Astrocyte of the cerebellum (primary cell): ENCODE measurements around the gene CDKAL1.
A peak's percentile ranks its signal among the peaks of the same experiment; 100 is the strongest.

Source experiments
- DNase-seq: peaks from one replicate; pipeline ENCODE4 v3.0.0-alpha.2; 2011; ENCODE audit warnings: low read depth
- H3K4me3 ChIP-seq: 2 replicates; pipeline ENCODE4 v1.5.1; 2011; ENCODE audit warnings: mild to moderate bottlenecking, low read depth, low read length, moderate library complexity
- in situ Hi-C: cut with HindIII; loops from 2 replicates; pipeline ENCODE4 v1.10.0; 2017; ENCODE audit warnings: low sequenced_read_pairs
- TF ChIP-seq, protein P1 (sequence below): IDR thresholded peaks from 2 replicates; pipeline ENCODE4 v1.5.1; 2012; ENCODE audit warnings: low read length, low read depth, moderate library complexity, mild to moderate bottlenecking; ENCODE audit errors: missing control alignments

Gene CDKAL1

DNA sequence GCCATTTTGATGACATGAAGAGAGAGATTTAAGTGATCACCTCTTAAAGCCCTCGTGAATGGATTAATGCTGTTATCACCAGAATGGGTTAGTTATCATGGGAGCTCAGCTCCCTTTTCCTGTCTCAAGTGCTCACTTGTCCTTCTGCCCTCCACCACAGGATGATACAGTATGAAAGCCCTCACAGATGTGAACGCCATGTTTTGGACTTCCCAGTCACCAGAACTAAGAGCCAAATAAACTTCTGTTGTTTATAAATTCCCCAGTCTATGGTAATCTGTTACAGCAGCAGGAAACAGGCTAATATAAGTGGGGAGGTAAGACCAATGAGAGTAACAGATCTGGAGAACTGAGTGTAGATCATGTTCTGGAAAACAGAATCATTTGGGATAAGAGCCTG, 493.2 kb downstream of the CDKAL1 start:
- no peak overlapping the region for H3K4me3 ChIP-seq
- in situ Hi-C loops: no loop called here
- TF ChIP-seq, protein P1, sequence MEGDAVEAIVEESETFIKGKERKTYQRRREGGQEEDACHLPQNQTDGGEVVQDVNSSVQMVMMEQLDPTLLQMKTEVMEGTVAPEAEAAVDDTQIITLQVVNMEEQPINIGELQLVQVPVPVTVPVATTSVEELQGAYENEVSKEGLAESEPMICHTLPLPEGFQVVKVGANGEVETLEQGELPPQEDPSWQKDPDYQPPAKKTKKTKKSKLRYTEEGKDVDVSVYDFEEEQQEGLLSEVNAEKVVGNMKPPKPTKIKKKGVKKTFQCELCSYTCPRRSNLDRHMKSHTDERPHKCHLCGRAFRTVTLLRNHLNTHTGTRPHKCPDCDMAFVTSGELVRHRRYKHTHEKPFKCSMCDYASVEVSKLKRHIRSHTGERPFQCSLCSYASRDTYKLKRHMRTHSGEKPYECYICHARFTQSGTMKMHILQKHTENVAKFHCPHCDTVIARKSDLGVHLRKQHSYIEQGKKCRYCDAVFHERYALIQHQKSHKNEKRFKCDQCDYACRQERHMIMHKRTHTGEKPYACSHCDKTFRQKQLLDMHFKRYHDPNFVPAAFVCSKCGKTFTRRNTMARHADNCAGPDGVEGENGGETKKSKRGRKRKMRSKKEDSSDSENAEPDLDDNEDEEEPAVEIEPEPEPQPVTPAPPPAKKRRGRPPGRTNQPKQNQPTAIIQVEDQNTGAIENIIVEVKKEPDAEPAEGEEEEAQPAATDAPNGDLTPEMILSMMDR: no peak
- DNase-seq: no peak

DNA sequence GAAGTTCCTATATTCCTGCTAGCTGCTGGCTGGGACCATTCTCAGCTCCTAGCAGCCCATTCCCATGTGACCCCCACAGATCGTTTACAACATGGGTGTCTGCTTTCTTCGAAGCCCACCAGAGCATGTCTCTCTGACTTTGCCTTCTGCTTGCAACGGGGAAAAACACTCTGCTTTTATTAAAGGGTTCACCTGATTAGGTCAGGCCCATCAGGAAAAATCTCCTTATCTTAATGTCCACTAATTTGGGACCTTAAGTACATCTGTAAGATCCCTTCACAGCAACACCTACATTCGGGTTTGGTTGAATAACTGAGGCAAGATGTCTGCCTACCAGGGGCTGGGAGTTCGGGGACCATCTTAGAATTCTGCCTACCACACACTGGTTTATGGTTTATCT, 496.9 kb downstream of the CDKAL1 start:
- in situ Hi-C loops: no loop called here
- H3K4me3 ChIP-seq: no peak overlapping the region
- no peak for DNase-seq
- TF ChIP-seq, protein P1: no peak

DNA sequence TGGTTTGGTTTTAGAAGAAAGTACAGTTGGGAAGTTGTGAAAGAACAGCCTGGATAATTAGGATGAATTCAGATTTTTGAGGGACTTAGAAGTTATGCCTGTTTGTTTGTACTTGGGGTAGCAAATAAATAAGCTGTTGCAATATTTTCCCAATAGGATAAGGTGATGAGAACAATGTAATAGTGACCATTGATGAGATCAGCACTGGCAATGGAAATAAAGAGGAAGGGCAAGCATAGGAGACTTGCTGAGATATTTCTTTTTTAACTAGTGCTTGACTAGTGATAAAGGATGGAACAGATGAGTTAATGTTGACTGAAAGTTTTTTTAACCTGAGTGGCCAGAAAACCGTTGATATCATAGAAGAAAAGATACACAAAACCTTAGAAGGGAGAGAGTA, 498.8 kb downstream of the CDKAL1 start:
- in situ Hi-C loops: no loop called here
- H3K4me3 ChIP-seq: no peak overlapping the region
- TF ChIP-seq, protein P1: no peak
- DNase-seq: no peak

DNA sequence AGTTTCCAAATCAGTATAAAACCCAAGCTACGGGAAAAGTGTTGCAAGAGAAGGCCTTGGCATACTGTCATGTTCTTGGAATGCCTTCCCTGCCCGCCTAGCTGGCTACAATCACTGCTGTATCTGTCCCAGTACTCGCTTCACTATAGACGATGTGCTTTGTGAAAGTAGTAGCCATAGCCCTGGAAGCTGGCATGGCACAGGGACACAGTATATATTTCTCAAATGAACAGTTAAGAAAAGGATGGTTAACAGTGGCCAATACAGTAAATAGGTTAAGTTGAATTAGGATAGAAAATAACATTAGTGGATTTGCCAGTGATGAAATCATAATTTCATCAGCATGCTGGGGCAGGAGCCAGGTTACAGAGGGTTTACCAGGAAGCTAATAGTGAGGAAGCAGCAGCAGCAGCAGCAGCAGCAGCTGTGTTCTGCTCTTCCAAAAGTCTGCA, 499.3 kb downstream of the CDKAL1 start:
- TF ChIP-seq, protein P1: no peak
- H3K4me3 ChIP-seq: no peak overlapping the region
- DNase-seq: peak; percentile 34
- in situ Hi-C loops: no loop called here

DNA sequence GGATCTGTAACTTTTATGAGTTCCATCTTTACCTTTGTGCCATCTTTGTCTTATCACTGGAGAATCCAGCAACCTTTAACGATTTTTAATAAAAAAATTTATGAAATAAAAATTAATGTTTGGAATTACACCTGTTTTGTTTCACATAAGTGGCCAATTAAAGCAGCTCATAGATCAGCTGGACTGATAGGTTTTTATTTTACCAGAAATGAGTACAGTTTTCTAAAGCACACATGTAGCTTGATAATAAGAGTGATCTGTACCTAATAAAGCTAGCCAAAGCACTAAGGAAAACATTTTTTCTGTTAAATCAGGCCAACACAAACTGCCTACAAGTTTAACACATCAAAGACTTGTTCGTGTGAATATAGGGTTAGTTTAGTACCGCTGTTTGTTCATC, 500.1 kb downstream of the CDKAL1 start:
- no peak for DNase-seq
- TF ChIP-seq, protein P1: no peak
- H3K4me3 ChIP-seq: no peak overlapping the region
- in situ Hi-C loops: no loop called here

DNA sequence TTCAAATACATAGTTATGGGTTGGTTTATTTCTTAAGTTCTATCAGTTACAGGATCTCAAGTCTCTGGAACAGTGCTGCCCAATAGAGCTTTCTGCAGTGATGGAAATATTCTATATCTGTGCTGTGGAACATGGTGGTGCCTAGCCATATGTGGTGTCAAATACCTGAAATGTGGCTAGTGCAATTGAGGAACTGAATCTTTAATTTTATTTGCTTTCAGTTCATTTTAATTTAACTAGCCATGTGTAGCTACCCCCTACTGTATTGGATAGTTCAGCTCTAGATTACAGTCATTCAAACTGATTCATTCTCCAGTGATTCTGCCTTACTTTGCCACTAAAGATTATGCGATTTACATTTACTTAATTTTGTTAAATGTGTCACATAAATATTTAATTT, 503.2 kb downstream of the CDKAL1 start:
- in situ Hi-C loops: no loop called here
- DNase-seq: no peak
- TF ChIP-seq, protein P1: no peak
- H3K4me3 ChIP-seq: no peak overlapping the region

DNA sequence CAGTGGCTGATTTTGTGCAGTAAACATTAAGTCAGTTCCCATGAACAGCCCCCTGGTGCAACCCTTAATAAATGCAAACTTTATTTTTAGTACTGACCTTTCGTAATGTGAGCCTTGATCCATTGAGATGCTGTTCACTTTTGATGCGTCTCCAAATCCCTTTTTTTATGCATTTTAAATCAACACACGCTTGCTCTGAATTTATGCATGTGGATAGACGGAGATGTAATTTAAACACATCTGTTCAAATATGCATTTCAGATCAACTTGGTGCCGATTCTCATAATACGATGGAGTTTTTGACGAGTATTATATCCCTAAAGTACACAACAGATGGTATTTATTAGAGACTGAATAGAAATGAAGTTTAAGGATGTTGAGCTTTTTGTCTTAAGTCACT, 505.7 kb downstream of the CDKAL1 start:
- DNase-seq: no peak
- TF ChIP-seq, protein P1: no peak
- H3K4me3 ChIP-seq: no peak overlapping the region
- in situ Hi-C loops: no loop called here
